Activated naive CD4-positive, alpha-beta T cell treated with anti-CD3 and anti-CD28 coated beads, Interleukin-2, amount 50 U/mL, for 72 hours (primary cell): ENCODE data around the gene NGLY1. TPM values are rescaled to one million over a fixed set of nuclear protein-coding genes. Genes with fewer than 3 reads are reported as not detected.

Experiments used
- ATAC-seq, 2 donors: fragments of 150-1000 bp; cut with Tn5 transposase; 2 replicates each; pipeline ENCODE4 v1.10.0; 2021; ENCODE audit warnings: mild to moderate bottlenecking in 2 of 2, moderate library complexity in 2 of 2
- DNase-seq, 2 donors: peaks; one replicate each; pipeline ENCODE4 v3.0.0; 2021 to 2022; ENCODE audit warnings: low spot score in 2 of 2
- H3K27ac Mint-ChIP-seq, 2 donors: one replicate each; pipeline ENCODE4 v1.8.0; 2022; ENCODE audit warnings: mild to moderate bottlenecking in 2 of 2, mixed read lengths in 2 of 2
- H3K36me3 Mint-ChIP-seq, 2 donors: one replicate each; pipeline ENCODE4 v1.8.0; 2022; ENCODE audit warnings: mixed read lengths in 2 of 2
- H3K9me3 Mint-ChIP-seq, 2 donors: one replicate each; pipeline ENCODE4 v1.8.0; 2022; ENCODE audit warnings: mixed read lengths in 2 of 2
- total RNA-seq, 2 donors: library from RNA; stranded (reverse); gene quantifications; one replicate each; pipeline ENCODE4 v1.2.3, GENCODE V29; 2022

Gene NGLY1
- total RNA-seq = 100 to 1,000 TPM in 1 of 2 donors, 10 to 100 TPM in 1; 82.0 to 110 TPM

GRCh38 chr3:25782938-25783660, at the start of gene NGLY1:
TSS of gene NGLY1 (minus strand) at chr3:25783443. CDS start at chr3:25783390, 53 bp downstream.
- H3K27ac Mint-ChIP-seq = peak within 1 kb of the TSS; percentile 86 to 88
- H3K9me3 Mint-ChIP-seq = no peaks in the 10 kb centered on the region
- ATAC-seq (peak; percentile 93 to 94), DNase-seq (peak; percentile 83 to 90)
- peaks cover 6 to 40% of the 10 kb centered on the region in 2 donors for H3K36me3 Mint-ChIP-seq

GRCh38 chr3:25831578-25831977, 48.3 kb upstream of the NGLY1 start:
- Mint-ChIP-seq H3K27ac (no peak overlapping the region), H3K36me3 (no peaks in the 10 kb centered on the region), H3K9me3 (peaks cover 0 to 7% of the 10 kb centered on the region in 2 donors)
- no peak for DNase-seq
- peak in 1 of 2 donors; percentile 37 for ATAC-seq

DNA sequence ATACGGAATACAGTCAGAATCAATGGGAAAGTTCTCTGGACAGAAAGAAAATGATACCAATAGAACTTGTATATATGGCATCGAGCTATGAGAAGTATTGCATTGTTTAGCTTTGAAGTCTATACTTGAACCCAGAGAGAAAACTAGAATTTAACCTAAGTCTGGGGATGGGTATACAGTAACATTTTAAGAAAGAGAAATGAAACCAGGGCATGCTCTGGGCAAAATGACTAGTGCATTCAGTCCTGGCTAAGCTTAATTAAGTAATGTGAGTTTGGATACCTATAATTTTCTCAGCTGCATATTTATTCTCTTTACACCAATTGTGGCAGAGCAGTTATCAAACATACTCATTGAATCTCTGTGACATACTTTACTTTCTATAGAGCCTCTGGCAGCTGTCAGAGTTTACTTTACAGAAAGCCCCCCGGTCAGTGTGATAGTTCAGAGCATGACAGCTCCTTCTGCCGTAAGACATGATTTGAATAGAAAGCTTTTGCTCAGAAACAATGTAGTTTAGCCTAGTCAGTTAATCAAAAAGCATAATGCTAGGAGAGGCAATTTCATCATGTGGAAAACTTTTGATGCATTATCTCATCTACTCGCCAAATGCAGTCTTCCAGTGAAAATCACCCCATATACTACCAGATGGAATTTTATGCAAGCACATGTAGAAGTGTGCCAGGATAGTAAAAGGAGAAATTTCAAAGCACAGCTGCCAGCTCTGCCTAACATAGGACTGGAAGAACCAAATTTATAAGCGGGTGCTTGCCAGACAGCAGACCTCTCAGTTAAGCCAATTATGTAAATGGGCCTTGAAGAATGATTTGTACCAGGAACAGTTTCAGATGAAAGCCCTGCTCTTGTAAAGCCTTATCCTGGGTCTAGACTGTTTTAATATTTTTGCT, 47.4 kb upstream of the NGLY1 start:
- ATAC-seq = no peak

GRCh38 chr3:25826510-25826909, 43.3 kb upstream of the NGLY1 start:
- no peak overlapping the region for H3K27ac Mint-ChIP-seq
- ATAC-seq (no peak), DNase-seq (no peak)
- H3K36me3 Mint-ChIP-seq = no peaks in the 10 kb centered on the region
- peaks cover 0 to 12% of the 10 kb centered on the region in 2 donors for H3K9me3 Mint-ChIP-seq

More for the DNA sequence above, 47.4 kb upstream of the NGLY1 start:
- DNase-seq = no peak
- H3K27ac Mint-ChIP-seq = no peak overlapping the region
- H3K9me3 Mint-ChIP-seq = peaks cover 0 to 12% of the 10 kb centered on the region in 2 donors
- H3K36me3 Mint-ChIP-seq = no peaks in the 10 kb centered on the region

DNA sequence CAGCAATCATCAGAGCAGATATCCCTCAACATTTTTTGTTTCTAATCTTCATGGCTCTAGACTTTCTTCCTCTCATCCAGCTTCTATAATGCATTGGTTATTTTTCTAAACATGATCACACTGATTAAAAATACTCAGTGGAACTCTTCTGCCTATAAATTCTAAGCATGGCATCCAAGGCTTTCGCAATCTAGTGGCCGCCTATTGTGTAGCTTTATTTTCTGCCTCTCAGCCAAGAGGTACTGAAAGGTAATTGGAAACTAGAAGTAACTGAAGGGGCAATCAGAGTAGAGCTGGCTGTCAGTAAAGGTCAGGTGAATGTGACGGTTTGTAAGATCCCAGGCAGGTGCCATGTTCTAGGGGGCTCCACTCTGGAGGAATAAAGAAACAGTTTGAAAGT, 40.1 kb upstream of the NGLY1 start:
- no peak for ATAC-seq

GRCh38 chr3:25821746-25822573, 38.7 kb upstream of the NGLY1 start:
- Mint-ChIP-seq H3K9me3 (peaks cover 0 to 5% of the 10 kb centered on the region in 2 donors), H3K27ac (no peak overlapping the region), H3K36me3 (no peaks in the 10 kb centered on the region)
- DNase-seq = no peak
- no peak for ATAC-seq

More for the DNA sequence above, 40.1 kb upstream of the NGLY1 start:
- DNase-seq = no peak
- Mint-ChIP-seq H3K27ac (peak overlapping the region in 1 of 2 donors; percentile 62), H3K9me3 (peaks cover 0 to 5% of the 10 kb centered on the region in 2 donors), H3K36me3 (no peaks in the 10 kb centered on the region)

- Mint-ChIP-seq H3K9me3 (peaks cover 0 to 2% of the 10 kb centered on the region in 2 donors), H3K27ac (no peak overlapping the region), H3K36me3 (no peaks in the 10 kb centered on the region)
- DNase-seq = no peak
- no peak for ATAC-seq
These were observed 37.7 kb upstream of the NGLY1 start for GRCh38 chr3:25820816-25821486.

- no peak overlapping the region for H3K27ac Mint-ChIP-seq
- DNase-seq (no peak), ATAC-seq (peak; percentile 25 to 66)
- no peaks in the 10 kb centered on the region for H3K9me3 Mint-ChIP-seq
- H3K36me3 Mint-ChIP-seq = no peaks in the 10 kb centered on the region
These were observed 37.1 kb upstream of the NGLY1 start for GRCh38 chr3:25820366-25820765.

DNA sequence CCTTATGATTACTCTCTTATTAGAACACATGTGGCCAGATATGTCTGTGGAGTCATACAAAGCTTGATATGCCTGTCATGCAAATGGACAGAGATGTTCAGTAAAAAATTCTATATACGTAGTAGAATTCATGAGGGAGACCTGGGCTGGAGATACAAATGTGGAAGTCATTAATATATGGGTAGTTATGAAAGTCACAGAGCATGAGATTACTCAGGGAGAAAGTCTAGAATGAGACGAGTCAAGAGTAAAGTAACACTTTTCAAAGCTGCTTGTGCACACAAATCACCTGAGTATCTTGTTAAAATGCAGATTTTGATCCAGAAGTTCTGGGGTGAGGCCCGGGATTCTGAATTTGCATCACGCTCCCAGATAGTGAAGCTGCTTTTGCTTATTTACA, 35.1 kb upstream of the NGLY1 start:
- Mint-ChIP-seq H3K9me3 (no peaks in the 10 kb centered on the region), H3K27ac (no peak overlapping the region), H3K36me3 (no peaks in the 10 kb centered on the region)
- DNase-seq (no peak), ATAC-seq (peak in 1 of 2 donors; percentile 25)

DNA sequence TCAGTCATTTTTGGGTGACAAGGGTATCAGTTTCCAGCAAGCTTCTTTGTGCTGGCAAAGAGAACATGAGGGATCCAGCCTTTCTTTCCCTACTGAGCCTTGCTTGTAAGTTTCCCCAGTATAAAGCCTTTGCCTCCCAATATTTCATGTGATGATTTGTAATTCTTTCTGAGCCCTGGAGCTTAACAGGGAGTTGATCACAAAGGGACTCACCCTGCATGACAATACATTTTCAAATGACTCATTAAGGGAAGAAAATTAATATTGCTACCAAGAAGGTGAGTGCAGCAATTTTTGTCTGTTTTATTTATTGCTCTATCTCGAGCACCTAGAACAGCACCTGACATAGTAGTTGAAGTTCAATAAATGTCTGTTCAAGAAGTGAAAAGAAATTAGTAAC, 34.4 kb upstream of the NGLY1 start:
- Mint-ChIP-seq H3K27ac (no peak overlapping the region), H3K9me3 (no peaks in the 10 kb centered on the region), H3K36me3 (no peaks in the 10 kb centered on the region)
- DNase-seq (no peak), ATAC-seq (peak in 1 of 2 donors; percentile 48)

DNA sequence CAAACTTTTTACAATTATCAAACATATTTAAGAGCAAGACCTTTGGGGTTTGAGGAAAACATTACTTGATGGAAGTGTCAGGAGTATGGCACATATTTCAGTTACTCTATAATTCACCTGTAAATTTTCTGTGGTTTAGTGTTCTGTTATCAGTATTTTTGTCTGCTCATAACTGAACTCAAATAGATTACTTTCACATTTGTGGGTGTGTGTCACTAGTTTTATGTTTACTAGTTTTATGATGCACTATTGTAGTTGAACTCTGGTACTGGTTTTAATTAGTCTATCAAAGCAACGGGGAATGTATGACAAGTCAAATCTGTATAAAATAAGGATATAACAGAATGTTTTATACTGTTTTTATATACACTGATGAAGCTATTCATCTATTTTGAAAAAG, 33.9 kb upstream of the NGLY1 start:
- ATAC-seq (peak in 1 of 2 donors; percentile 91), DNase-seq (no peak)
- no peaks in the 10 kb centered on the region for H3K9me3 Mint-ChIP-seq
- H3K27ac Mint-ChIP-seq = no peak overlapping the region
- no peaks in the 10 kb centered on the region for H3K36me3 Mint-ChIP-seq

DNA sequence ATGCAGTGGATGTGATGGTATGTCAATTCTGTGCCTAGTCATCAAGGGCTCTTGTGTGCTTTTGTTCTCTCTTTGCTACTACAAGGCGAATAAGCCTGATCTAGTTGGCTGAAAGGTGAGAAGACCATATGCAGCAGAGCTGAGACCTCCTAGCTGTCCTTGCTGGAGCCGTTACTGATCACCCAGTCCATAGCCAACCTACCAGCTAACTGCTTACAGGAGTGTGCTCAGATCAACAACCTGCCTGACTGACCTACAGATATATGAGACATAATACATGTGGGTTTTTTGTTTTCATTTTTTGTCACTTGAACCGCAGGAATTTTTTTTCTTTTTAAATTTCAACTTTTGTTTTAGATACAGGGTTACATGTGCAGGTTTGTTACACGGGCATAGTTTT, 29.4 kb upstream of the NGLY1 start:
- no peaks in the 10 kb centered on the region for H3K9me3 Mint-ChIP-seq
- no peak for ATAC-seq
- DNase-seq = no peak
- no peaks in the 10 kb centered on the region for H3K36me3 Mint-ChIP-seq
- no peak overlapping the region for H3K27ac Mint-ChIP-seq

DNA sequence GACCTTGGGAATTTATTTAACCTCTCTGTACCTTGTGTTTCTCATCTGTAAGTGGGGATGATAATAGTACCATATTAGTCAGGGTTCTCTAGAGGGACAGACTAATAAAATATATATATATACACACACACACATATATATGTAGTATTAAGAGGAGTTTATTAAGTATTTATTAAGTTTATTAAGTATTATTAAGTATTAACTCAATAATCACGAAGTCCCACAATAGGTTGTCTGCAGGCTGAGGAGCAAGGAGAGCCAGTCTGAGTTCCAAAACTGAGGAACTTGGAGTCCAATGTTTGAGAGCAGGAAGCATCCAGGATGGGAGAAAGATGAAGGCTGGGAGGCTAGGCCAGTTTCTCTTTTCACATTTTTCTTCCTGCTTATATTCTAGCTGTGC, 21.4 kb upstream of the NGLY1 start:
- DNase-seq (no peak), ATAC-seq (no peak)
- Mint-ChIP-seq H3K27ac (no peak overlapping the region), H3K36me3 (no peaks in the 10 kb centered on the region), H3K9me3 (no peaks in the 10 kb centered on the region)

DNA sequence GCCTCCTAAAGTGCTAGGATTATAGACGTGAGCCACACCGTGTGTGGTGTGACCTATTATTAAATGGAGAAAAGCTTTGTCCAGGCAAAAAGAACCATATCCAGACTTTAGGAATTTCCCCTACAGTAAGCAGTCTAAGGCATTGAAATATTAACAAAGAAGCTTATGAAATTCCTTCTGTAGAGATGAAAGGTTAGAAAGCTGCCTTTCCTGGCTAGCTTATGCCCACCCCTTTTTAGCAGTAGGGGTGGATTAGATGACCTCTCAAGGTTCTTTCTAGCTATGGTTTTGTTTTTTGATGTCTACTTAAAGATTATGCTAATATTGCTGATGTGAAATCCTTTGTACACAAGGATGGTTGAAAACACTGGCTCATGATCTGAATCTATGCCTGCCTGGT, 20.6 kb upstream of the NGLY1 start:
- DNase-seq (no peak), ATAC-seq (no peak)
- Mint-ChIP-seq H3K9me3 (no peaks in the 10 kb centered on the region), H3K36me3 (no peaks in the 10 kb centered on the region), H3K27ac (no peak overlapping the region)

- H3K36me3 Mint-ChIP-seq = no peaks in the 10 kb centered on the region
- ATAC-seq = no peak
- no peak overlapping the region for H3K27ac Mint-ChIP-seq
- DNase-seq = no peak
- no peaks in the 10 kb centered on the region for H3K9me3 Mint-ChIP-seq
These were observed 18.5 kb upstream of the NGLY1 start for GRCh38 chr3:25801786-25802185.
